Parathyroid adenoma (tissue), 2 donors: ENCODE data around the gene SHC1.

Experiments used
- H2AFZ ChIP-seq: fragments of 300-600 bp; sonication (generic); one replicate; pipeline ENCODE4 v1.7.0; 2017; ENCODE audit warnings: antibody characterized with exemption, mild to moderate bottlenecking
- H3K27ac ChIP-seq: fragments of 300-600 bp; sonication (generic); one replicate; pipeline ENCODE4 v1.7.0; 2017
- H3K27me3 ChIP-seq: fragments of 300-600 bp; sonication (generic); one replicate; pipeline ENCODE4 v1.7.0; 2017; ENCODE audit warnings: low read length; ENCODE audit not compliant: control insufficient read depth, insufficient read depth
- H3K36me3 ChIP-seq: fragments of 300-600 bp; sonication (generic); one replicate; pipeline ENCODE4 v1.7.0; 2017; ENCODE audit warnings: low read length; ENCODE audit not compliant: control insufficient read depth, insufficient read depth
- H3K4me1 ChIP-seq: fragments of 300-600 bp; sonication (generic); one replicate; pipeline ENCODE4 v1.7.0; 2017; ENCODE audit warnings: control low read depth
- H3K4me2 ChIP-seq: fragments of 300-600 bp; sonication (generic); one replicate; pipeline ENCODE4 v1.7.0; 2017; ENCODE audit warnings: low read length
- H3K4me3 ChIP-seq: fragments of 300-600 bp; sonication (generic); one replicate; pipeline ENCODE4 v1.7.0; 2017; ENCODE audit warnings: low read depth, low read length
- H3K79me2 ChIP-seq: fragments of 300-600 bp; sonication (generic); one replicate; pipeline ENCODE4 v1.7.0; 2017; ENCODE audit warnings: control low read depth
- H3K9ac ChIP-seq: fragments of 300-600 bp; sonication (generic); one replicate; pipeline ENCODE4 v1.7.0; 2017; ENCODE audit warnings: mild to moderate bottlenecking
- H3K9me3 ChIP-seq: fragments of 300-600 bp; sonication (generic); one replicate; pipeline ENCODE4 v1.7.0; 2017; ENCODE audit warnings: low read length; ENCODE audit not compliant: control insufficient read depth
- TF ChIP-seq, protein P1 (sequence below): fragments of 300-600 bp; sonication (generic); IDR thresholded peaks from one replicate; pipeline ENCODE4 v1.7.0; 2017; ENCODE audit warnings: antibody characterized with exemption, mild to moderate bottlenecking
- donor health status: primary hyperparathyroidism.

SHC1 gene

DNA sequence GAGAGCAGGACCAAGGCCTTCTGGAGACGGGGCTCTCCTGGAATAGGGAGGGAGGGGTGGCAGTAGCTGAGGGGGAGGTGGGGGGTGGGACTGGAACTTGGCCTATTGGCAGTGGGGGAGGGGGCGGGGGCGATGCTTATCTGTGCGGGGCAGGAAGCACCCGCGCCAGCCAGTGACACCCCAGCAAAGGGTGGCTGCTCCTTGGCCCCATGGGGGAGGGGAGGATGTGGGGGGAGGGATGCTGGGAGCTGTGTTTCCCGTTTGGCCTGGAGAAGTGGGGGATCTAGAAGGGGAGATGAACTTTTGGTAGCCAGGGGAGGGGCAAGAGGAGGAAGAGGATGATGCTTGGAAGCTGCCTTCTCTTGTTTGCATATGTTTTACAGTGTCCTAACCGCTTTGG, 43.1 kb upstream of the SHC1 start:
- Histone ChIP-seq H3K27me3 (no peaks in the 10 kb centered on the region), H3K9ac (no peak overlapping the region), H3K4me1 (peaks cover 20% of the 10 kb centered on the region), H2AFZ (no peak overlapping the region), H3K4me2 (no peak overlapping the region), H3K27ac (peak overlapping the region; percentile 69), H3K9me3 (no peaks in the 10 kb centered on the region), H3K36me3 (no peaks in the 10 kb centered on the region), H3K4me3 (no peak overlapping the region), H3K79me2 (no peaks in the 10 kb centered on the region)
- TF ChIP-seq, protein P1, sequence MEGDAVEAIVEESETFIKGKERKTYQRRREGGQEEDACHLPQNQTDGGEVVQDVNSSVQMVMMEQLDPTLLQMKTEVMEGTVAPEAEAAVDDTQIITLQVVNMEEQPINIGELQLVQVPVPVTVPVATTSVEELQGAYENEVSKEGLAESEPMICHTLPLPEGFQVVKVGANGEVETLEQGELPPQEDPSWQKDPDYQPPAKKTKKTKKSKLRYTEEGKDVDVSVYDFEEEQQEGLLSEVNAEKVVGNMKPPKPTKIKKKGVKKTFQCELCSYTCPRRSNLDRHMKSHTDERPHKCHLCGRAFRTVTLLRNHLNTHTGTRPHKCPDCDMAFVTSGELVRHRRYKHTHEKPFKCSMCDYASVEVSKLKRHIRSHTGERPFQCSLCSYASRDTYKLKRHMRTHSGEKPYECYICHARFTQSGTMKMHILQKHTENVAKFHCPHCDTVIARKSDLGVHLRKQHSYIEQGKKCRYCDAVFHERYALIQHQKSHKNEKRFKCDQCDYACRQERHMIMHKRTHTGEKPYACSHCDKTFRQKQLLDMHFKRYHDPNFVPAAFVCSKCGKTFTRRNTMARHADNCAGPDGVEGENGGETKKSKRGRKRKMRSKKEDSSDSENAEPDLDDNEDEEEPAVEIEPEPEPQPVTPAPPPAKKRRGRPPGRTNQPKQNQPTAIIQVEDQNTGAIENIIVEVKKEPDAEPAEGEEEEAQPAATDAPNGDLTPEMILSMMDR = no peak

DNA sequence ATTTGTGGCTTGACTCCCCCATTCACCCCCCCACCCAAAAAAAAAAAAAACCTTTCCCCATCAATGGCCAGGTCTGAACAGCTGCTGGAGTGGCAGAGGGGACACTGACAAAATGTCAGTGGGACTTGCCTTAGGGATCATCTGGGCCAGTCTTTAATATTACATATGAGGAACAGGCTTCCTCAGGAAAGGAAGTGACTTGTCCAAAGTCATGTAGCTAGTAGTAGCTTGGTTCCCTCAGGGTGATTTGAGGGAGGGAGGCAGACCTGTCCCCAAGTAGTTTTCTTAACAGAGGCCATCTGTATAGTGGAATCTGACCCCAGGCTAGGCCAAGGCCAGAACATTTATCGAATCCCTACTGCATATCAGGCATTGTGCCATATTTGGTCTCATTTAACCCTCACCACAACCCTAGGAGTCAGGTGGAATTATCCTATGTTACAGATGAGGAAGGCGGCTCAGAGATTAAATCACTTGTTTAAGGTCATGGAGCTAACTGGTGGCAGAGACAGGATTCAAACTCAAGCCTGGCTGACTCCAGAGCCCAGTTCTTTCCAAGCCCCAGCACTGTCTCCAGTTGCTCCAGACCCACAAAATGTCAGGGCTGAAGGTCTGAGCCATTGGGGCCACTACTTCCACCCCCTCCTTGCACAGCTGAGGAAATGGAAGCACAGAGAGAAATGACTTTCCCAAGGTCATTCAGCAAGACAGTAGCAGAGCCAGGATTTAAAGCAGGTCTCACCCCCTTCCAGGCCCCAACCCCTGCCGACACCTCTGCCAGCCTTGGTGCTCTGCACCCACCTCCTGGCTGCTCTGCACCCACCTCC, 42.4 kb upstream of the SHC1 start:
- peak overlapping the region; percentile 2 for H3K4me2 ChIP-seq
- H3K9me3 ChIP-seq = no peaks in the 10 kb centered on the region
- no peak overlapping the region for H3K4me3 ChIP-seq
- peaks cover 22% of the 10 kb centered on the region for H3K4me1 ChIP-seq
- no peak overlapping the region for H3K9ac ChIP-seq
- no peak overlapping the region for H2AFZ ChIP-seq
- peak overlapping the region; percentile 69 for H3K27ac ChIP-seq
- H3K27me3 ChIP-seq = no peaks in the 10 kb centered on the region
- H3K36me3 ChIP-seq = no peaks in the 10 kb centered on the region
- no peaks in the 10 kb centered on the region for H3K79me2 ChIP-seq
- TF ChIP-seq, protein P1 = no peak

DNA sequence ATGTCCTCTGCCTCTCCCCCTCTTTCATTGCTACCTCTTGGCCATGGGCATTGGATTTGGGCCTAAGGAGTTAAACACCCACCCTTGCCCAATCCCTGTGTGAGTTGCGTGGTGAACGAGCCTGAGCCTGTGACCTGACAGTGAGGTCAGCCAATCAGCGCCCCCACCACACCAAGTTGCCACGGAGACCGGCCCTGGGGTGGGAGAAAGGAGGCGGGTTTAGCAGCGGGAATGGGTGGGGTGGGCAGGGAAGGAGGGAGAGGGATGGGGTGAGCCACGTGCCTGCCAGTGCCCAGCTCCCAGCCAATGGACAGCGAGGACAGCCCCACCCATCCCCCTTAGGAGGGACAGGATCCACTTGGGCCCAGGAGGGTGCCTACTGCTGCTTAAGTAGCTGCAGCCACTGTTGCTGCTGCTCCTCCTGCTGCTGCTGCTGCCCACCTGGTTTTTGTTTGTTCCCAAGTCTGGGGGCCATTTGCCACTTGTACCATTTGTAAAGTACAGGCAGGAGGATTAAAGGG, 41.5 kb upstream of the SHC1 start:
- no peak overlapping the region for H3K4me3 ChIP-seq

DNA sequence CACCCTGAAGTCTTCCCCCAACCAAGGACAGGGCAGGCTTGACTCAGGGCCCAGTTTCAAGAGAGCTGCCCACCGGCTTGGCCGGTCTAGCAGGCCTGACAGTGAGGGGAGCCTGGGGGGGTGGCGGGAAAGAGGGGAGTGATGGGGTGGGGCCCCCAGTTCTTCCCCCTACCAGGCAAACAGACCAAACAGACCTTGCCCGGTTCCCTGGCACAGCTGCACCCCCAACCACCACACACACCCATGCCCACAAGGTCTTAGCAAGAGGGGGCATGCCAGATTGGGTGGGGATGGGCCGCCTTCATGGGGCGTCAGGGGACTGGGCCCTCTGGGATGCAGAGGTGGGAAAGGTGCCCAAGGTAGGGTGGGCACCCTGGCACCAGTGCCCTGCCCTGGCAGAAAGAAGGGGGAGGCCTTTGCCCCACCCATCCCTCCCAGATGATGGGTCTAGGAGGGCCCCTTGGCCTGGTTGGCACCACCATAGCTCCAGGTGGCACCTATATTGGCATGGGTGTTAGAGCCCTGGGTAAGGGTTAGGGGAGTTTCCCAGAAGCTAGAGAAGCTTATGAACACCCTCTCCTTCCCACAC, 41.0 kb upstream of the SHC1 start:
- peaks cover 5% of the 10 kb centered on the region for H3K79me2 ChIP-seq
- H3K4me1 ChIP-seq = peaks cover 15% of the 10 kb centered on the region
- peak overlapping the region; percentile 69 for H3K27ac ChIP-seq
- TF ChIP-seq, protein P1 = no peak
- H3K27me3 ChIP-seq = no peaks in the 10 kb centered on the region
- no peak overlapping the region for H3K9ac ChIP-seq
- H2AFZ ChIP-seq = no peak overlapping the region
- no peak overlapping the region for H3K4me2 ChIP-seq
- no peaks in the 10 kb centered on the region for H3K9me3 ChIP-seq
- H3K4me3 ChIP-seq = no peak overlapping the region
- no peaks in the 10 kb centered on the region for H3K36me3 ChIP-seq

More for the DNA sequence above, 41.5 kb upstream of the SHC1 start:
- Histone ChIP-seq H2AFZ (no peak overlapping the region), H3K36me3 (no peaks in the 10 kb centered on the region), H3K9me3 (no peaks in the 10 kb centered on the region), H3K9ac (no peak overlapping the region), H3K27ac (peak overlapping the region; percentile 69), H3K4me1 (peaks cover 17% of the 10 kb centered on the region), H3K27me3 (no peaks in the 10 kb centered on the region), H3K4me2 (no peak overlapping the region), H3K79me2 (peaks cover 5% of the 10 kb centered on the region)
- TF ChIP-seq, protein P1 = no peak
